K562 (cell line): Measurements from ENCODE around the gene KBTBD12. TPM values are rescaled to one million over a fixed set of nuclear protein-coding genes. Genes with fewer than 3 reads are reported as not detected.

ENCODE experiments used
- ATAC-seq: fragments of 200-7000 bp; cut with Tn5 transposase; 3 replicates; pipeline ENCODE4 v1.9.1; 2020; ENCODE audit warnings: moderate library complexity
- BruUV-seq: library from RNA; stranded (reverse); fragments of 400-500 nt; replicated peaks from 2 replicates; lab custom pipeline; 2021; lab: Mats Ljungman, UMichigan
- CTCF ChIA-PET: fragments of 300-600 bp; formaldehyde crosslinking; extraction: SDS; loops from one replicate; lab custom pipeline; 2021; ENCODE audit warnings: low intra/inter-chr PET ratio; lab: Yijun Ruan, JAX
- POLR2A ChIA-PET: fragments of 300-600, 350-650 bp; sonication (Branson Sonifier 250); formaldehyde crosslinking; extraction: SDS; loops from one replicate; lab custom pipeline; 2021; ENCODE audit warnings: antibody characterized with exemption, inconsistent platforms; lab: Yijun Ruan, JAX
- DNase-seq, 4 experiments: peaks; one replicate each; pipeline versions ENCODE4 v3.0.0 to v3.0.0-alpha.2; 2011 to 2018; ENCODE audit warnings: low spot score in 3 of 4, mixed read lengths in 3 of 4; ENCODE audit errors: extremely low read depth in 1 of 4
- FAIRE-seq: peaks from 2 replicates; lab custom pipeline; 2011; peaks lifted over from hg19 to GRCh38; lab: Jason Lieb, UNC
- H2AFZ ChIP-seq: 2 replicates; pipeline ENCODE4 v1.6.0; 2011; ENCODE audit warnings: low read depth, low read length, control low read depth, inconsistent platforms
- H3K27ac ChIP-seq: fragments of 200-600 bp; 3 replicates; pipeline ENCODE4 v1.8.0; 2011; ENCODE audit warnings: low read depth, mild to moderate bottlenecking, control low read depth, inconsistent platforms, low read length, moderate library complexity, mixed read lengths; ENCODE audit errors: extremely low read depth
- H3K27me3 ChIP-seq, 2 experiments: fragments of 300-600 bp in 1 of 2; 2 replicates in 1 of 2; 3 replicates in 1 of 2; pipeline versions ENCODE4 v1.6.0 to v1.8.0; 2011; ENCODE audit warnings: inconsistent platforms in 2 of 2, low read length in 2 of 2, mild to moderate bottlenecking in 1 of 2, mixed read lengths in 1 of 2, moderate library complexity in 1 of 2; ENCODE audit not compliant: control insufficient read depth in 2 of 2, insufficient read depth in 2 of 2
- H3K36me3 ChIP-seq: fragments of 300-600 bp; 3 replicates; pipeline ENCODE4 v1.8.0; 2011; ENCODE audit warnings: mild to moderate bottlenecking, low read length, inconsistent platforms; ENCODE audit not compliant: control insufficient read depth, insufficient read depth
- H3K4me1 ChIP-seq, 2 experiments: fragments of 200-600 bp in 1 of 2; replicated peaks in 1 of 2; 2 replicates in 1 of 2; 3 replicates in 1 of 2; pipeline versions ENCODE4 v1.5.1 to v1.8.0; 2011; ENCODE audit warnings: inconsistent platforms in 2 of 2, low read length in 2 of 2, mild to moderate bottlenecking in 1 of 2, mixed read lengths in 1 of 2, moderate library complexity in 1 of 2; ENCODE audit not compliant: control insufficient read depth in 2 of 2, insufficient read depth in 2 of 2
- H3K4me2 ChIP-seq: 2 replicates; pipeline ENCODE4 v1.6.1; 2011; ENCODE audit warnings: low read length, control low read depth, inconsistent platforms, mixed read lengths; ENCODE audit not compliant: insufficient read depth
- H3K4me3 ChIP-seq: fragments of 200-600 bp; sonication (generic), shearing (Covaris generic); 2 replicates; pipeline ENCODE4 v1.5.1; 2016; ENCODE audit warnings: control low read depth, inconsistent platforms
- H3K79me2 ChIP-seq: fragments of 200-600 bp; 3 replicates; pipeline ENCODE4 v1.8.0; 2011; ENCODE audit warnings: low read length, inconsistent platforms; ENCODE audit not compliant: control insufficient read depth, insufficient read depth
- H3K9ac ChIP-seq, 2 experiments: 2 replicates each; pipeline versions ENCODE4 v1.6.0 to v1.6.1; 2011; ENCODE audit warnings: low read depth in 2 of 2, low read length in 2 of 2, control low read depth in 1 of 2, inconsistent platforms in 1 of 2, mild to moderate bottlenecking in 1 of 2, mixed read lengths in 1 of 2; ENCODE audit not compliant: insufficient read depth in 1 of 2
- H3K9me1 ChIP-seq: one replicate; pipeline ENCODE4 v1.6.0; 2011; ENCODE audit warnings: inconsistent platforms, mild to moderate bottlenecking, low read length, moderate library complexity; ENCODE audit not compliant: control insufficient read depth, insufficient read depth
- H3K9me3 ChIP-seq: replicated peaks from 2 replicates; pipeline ENCODE4 v1.5.1; 2011; ENCODE audit warnings: low read depth, low read length, inconsistent platforms; ENCODE audit not compliant: control insufficient read depth, insufficient read depth
- H4K20me1 ChIP-seq: replicated peaks from 2 replicates; pipeline ENCODE4 v1.6.1; 2011; ENCODE audit warnings: low read length, inconsistent platforms, mixed read lengths; ENCODE audit not compliant: control insufficient read depth, insufficient read depth
- CCAR2 ChIP-seq: fragments of 200-400 bp; formaldehyde crosslinking; IDR thresholded peaks from 2 replicates; pipeline ENCODE4 v1.6.1; 2017; ENCODE audit warnings: mild to moderate bottlenecking, low read depth, low read length
- CREM ChIP-seq: IDR thresholded peaks from 2 replicates; pipeline ENCODE4 v1.6.1; 2014; ENCODE audit warnings: antibody characterized with exemption, low read depth
- DNMT1 ChIP-seq: fragments of 450-650 bp; IDR thresholded peaks from 2 replicates; pipeline ENCODE4 v1.6.1; 2016; ENCODE audit warnings: antibody characterized with exemption, mild to moderate bottlenecking
- HLTF ChIP-seq: fragments of 450-650 bp; IDR thresholded peaks from 2 replicates; pipeline ENCODE4 v1.6.1; 2016
- HMG20B ChIP-seq: fragments of 250-450 bp; sonication (Bioruptor Pico); IDR thresholded peaks from 2 replicates; pipeline ENCODE4 v1.5.0; 2021; ENCODE audit warnings: mild to moderate bottlenecking
- HNRNPL ChIP-seq: fragments of 200-400 bp; formaldehyde crosslinking; IDR thresholded peaks from 2 replicates; pipeline ENCODE4 v1.6.1; 2017; ENCODE audit warnings: low read depth, mild to moderate bottlenecking, low read length
- MTA3 ChIP-seq: fragments of 450-650 bp; formaldehyde crosslinking; IDR thresholded peaks from 2 replicates; pipeline ENCODE4 v1.6.1; 2017; ENCODE audit warnings: mild to moderate bottlenecking, borderline replicate concordance
- PML ChIP-seq: IDR thresholded peaks from 2 replicates; pipeline ENCODE4 v1.6.1; 2012; ENCODE audit warnings: low read length, inconsistent platforms
- RBM39 ChIP-seq: fragments of 200-400 bp; formaldehyde crosslinking; optimal IDR thresholded peaks from 2 replicates; pipeline ENCODE3; 2018; ENCODE audit warnings: low read depth, low read length
- TGIF2 ChIP-seq: sonication (generic); formaldehyde crosslinking; IDR thresholded peaks from 2 replicates; pipeline ENCODE4 v1.8.1; 2022; ENCODE audit warnings: mild to moderate bottlenecking, missing genetic modification reagents, moderate library complexity
- ZNF124 ChIP-seq: sonication (generic); formaldehyde crosslinking; IDR thresholded peaks from 2 replicates; pipeline ENCODE4 v1.8.1; 2022; ENCODE audit warnings: missing genetic modification reagents
- WGBS: fragments of 100-300 bp; shearing (Covaris generic); methylation state at CpG from one replicate; pipeline ENCODE4 v1.1.6; 2016; ENCODE audit warnings: low coverage, mixed read lengths; ENCODE audit not compliant: insufficient coverage; ENCODE audit errors: missing lambda C conversion rate; 5-methylcytosine and 5-hydroxymethylcytosine counted together
- in situ Hi-C: fragments of 300-500 bp; cut with MboI; formaldehyde crosslinking; loops from 4 replicates; pipeline ENCODE4 v1.15.0; 2018; ENCODE audit warnings: inconsistent platforms, mixed read lengths
- intact Hi-C: fragments of 100-400 bp; cut with micrococcal nuclease; formaldehyde crosslinking; loops from 2 replicates; pipeline ENCODE4 v1.14.2; 2022
- polyA plus RNA-seq, 8 experiments: library from polyadenylated mRNA; depleted of rRNA in 4 of 8; stranded (reverse) in 5 of 8; unstranded in 3 of 8; fragments of >200 nt; fragmentation: Nextera tagmentation in 2 of 8; fragmentation: Illumina TruSeq in 1 of 8; extraction: Ambion mirVana in 2 of 8; extraction: Trizol in 1 of 8; gene quantifications; 2 replicates each; pipeline versions ENCODE4 v1.2.1 to v1.2.3, GENCODE V29; 2011 to 2014; ENCODE audit warnings: inconsistent platforms in 1 of 8, missing spikeins in 1 of 8
- total RNA-seq, 7 experiments: library from RNA; depleted of rRNA in 6 of 7; stranded (reverse); fragments of >200 nt in 6 of 7; fragmentation: Illumina TruSeq in 2 of 7; extraction: Trizol in 2 of 7; gene quantifications; 2 replicates each; pipeline versions ENCODE4 v1.2.1 to v1.2.3, GENCODE V29; 2011 to 2021; ENCODE audit warnings: low replicate concordance in 1 of 7
- TF ChIP-seq, protein P1 (sequence below), 2 experiments: IDR thresholded peaks; 2 replicates each; pipeline ENCODE4 v1.6.1; 2011; ENCODE audit warnings: borderline replicate concordance in 1 of 2, control low read depth in 1 of 2, low read depth in 1 of 2, low read length in 1 of 2, mild to moderate bottlenecking in 1 of 2, mixed read lengths in 1 of 2, moderate library complexity in 1 of 2; ENCODE audit not compliant: insufficient read depth in 1 of 2, insufficient read length in 1 of 2, poor library complexity in 1 of 2, severe bottlenecking in 1 of 2; ENCODE audit errors: extremely low read depth in 1 of 2

Gene KBTBD12
- total and polyA plus RNA-seq, 9 of the 15 experiments (the other 6 are each of a cell fraction or from before 2014, with no cell fraction given) = not detected

DNA sequence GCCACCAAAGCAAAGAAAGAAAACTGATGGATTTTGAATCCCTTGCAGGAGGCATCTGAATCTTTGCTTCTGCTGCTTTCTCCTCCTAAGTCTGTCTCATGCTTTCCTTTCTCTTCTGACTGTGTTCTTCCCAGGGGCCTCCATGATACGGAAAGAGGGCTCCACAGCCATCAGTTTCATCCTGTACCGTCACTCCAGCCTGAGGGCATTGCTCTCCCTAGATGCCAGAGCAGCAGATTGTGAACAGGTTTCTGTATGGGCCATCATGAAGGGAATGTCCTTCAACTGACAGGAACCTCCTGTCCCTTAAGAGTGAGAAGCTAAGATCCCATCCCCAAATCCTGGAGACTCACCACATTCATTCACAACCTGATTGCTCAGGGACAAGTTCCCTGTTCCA, 59.2 kb downstream of the KBTBD12 start (continued):
- TF ChIP-seq, protein P1, sequence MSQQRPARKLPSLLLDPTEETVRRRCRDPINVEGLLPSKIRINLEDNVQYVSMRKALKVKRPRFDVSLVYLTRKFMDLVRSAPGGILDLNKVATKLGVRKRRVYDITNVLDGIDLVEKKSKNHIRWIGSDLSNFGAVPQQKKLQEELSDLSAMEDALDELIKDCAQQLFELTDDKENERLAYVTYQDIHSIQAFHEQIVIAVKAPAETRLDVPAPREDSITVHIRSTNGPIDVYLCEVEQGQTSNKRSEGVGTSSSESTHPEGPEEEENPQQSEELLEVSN (IDR thresholded peaks at IDR 0.05; ENCODE audit: borderline replicate concordance in 1 of 2, extremely low read depth in 1 of 2, insufficient read depth in 1 of 2, insufficient read length in 1 of 2, low read depth in 1 of 2, low read length in 1 of 2, poor library complexity in 1 of 2, severe bottlenecking in 1 of 2) = no peak
- TF ChIP-seq DNMT1 = no peak
- TF ChIP-seq, all 486 proteins: peak for 0

DNA sequence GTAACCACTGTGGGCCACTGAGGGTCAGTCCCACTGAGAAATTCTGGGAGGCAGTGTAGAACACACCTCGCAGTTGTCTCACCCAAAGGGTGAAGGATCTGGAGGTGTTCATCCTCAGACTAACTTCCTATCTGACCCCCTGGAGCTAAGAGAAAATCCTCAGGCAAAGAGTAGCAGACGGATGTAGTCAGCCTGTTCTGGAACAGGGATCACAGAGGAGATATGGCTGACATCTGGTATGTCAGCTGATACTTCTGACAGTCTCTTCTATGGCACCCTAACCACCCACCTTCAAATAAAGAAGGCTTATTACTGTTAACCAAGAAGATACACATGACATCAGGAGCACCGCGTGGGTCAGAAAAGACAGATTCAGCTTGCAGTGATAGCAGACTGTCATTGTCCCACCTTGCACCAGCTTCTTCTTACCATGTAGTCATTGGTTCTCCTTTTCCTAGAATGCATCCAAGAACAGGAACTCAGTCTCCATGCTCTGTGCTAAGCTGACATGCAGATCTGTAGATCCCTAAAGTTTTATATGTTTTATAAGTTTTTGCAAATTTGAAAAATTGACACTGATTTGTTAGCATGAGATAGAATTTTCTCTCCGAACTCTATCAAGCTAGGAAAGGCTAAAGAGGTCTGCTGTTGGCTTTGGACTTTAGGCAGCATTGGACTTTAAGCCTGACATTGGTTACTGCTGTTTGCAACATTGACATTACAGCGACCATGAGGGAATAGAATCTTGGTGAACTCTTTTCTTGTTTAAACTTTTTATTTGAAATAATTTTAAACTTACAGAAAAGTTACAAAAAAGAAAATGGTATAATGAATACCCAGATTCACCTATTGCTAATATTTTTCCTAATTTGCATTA, 60.4 kb downstream of the KBTBD12 start:
- no peak overlapping the region for H2AFZ ChIP-seq
- DNase-seq = no peak
- no peaks in the 10 kb centered on the region for H3K9me1 ChIP-seq
- WGBS = 0% methylated on average over 6 of the region's 6 CpGs
- ChIA-PET CTCF (no interaction called here), POLR2A (no interaction called here)
- no peak for ATAC-seq
- H3K27me3 ChIP-seq = no peaks in the 10 kb centered on the region; a peak in 1 of 5 replicates
- no peak overlapping the region for H3K27ac ChIP-seq
- no peak overlapping the region for H3K4me2 ChIP-seq
- H3K9me3 ChIP-seq = no peaks in the 10 kb centered on the region
- no peaks in the 10 kb centered on the region for H3K36me3 ChIP-seq
- BruUV-seq = no TSS peak
- intact Hi-C loops (no loop called here), in situ Hi-C loops (no loop called here)
- FAIRE-seq = no peak
- no peak for TF ChIP-seq TGIF2 (CRISPR knock-in tag)
- TF ChIP-seq MTA3 = no peak
- no peak for TF ChIP-seq CREM
- TF ChIP-seq CCAR2 = no peak
- TF ChIP-seq HLTF = no peak
- no peak for TF ChIP-seq HMG20B (CRISPR knock-in tag)
- TF ChIP-seq RBM39 = no peak
- TF ChIP-seq HNRNPL = no peak
- TF ChIP-seq PML = no peak
- TF ChIP-seq ZNF124 (CRISPR knock-in tag) = no peak
- H3K79me2 ChIP-seq = no peaks in the 10 kb centered on the region
- H3K4me3 ChIP-seq = no peak overlapping the region
- no peaks in the 10 kb centered on the region for H4K20me1 ChIP-seq
- H3K4me1 ChIP-seq = no peaks in the 10 kb centered on the region
- no peak overlapping the region for H3K9ac ChIP-seq
